Sigmoid colon (tissue), 7 donors: Measurements from ENCODE around the gene KCNA10. TPM values are rescaled to one million over a fixed set of nuclear protein-coding genes. Genes with fewer than 3 reads are reported as not detected.

Source experiments
- DNase-seq: peaks from one replicate; pipeline ENCODE4 v3.0.0-alpha.2; 2019
- H3K27ac ChIP-seq, 4 donors: fragments of 200-600 bp; sonication (generic); one replicate each; pipeline ENCODE4 v1.5.1; 2016 to 2019; ENCODE audit warnings: mild to moderate bottlenecking in 1 of 4
- H3K27me3 ChIP-seq, 3 donors: fragments of 200-600 bp; sonication (generic); one replicate each; pipeline ENCODE4 v1.5.1; 2019; ENCODE audit warnings: mild to moderate bottlenecking in 1 of 3
- H3K36me3 ChIP-seq, 4 donors: fragments of 200-600 bp; sonication (generic); one replicate each; pipeline ENCODE4 v1.5.1; 2016 to 2019
- H3K4me1 ChIP-seq, 4 donors: fragments of 200-600 bp; sonication (generic); one replicate each; pipeline ENCODE4 v1.5.1; 2017 to 2019
- H3K4me3 ChIP-seq, 4 donors: fragments of 200-600 bp; sonication (generic); one replicate each; pipeline ENCODE4 v1.5.1; 2017 to 2019; ENCODE audit warnings: mild to moderate bottlenecking in 2 of 4, moderate library complexity in 1 of 4
- H3K9me3 ChIP-seq, 4 donors: fragments of 200-600 bp in 3 of 4; sonication (generic) in 3 of 4; one replicate each; pipeline versions ENCODE4 v1.5.1 to v1.6.1; 2013 to 2019
- EP300 ChIP-seq, 4 donors: sonication (generic); formaldehyde crosslinking; IDR thresholded peaks; one replicate each; pipeline ENCODE4 v1.6.1; 2017; ENCODE audit warnings: antibody characterized with exemption in 4 of 4
- POLR2A ChIP-seq, 2 donors: fragments of 450-650 bp; IDR thresholded peaks; one replicate each; pipeline ENCODE4 v1.6.1; 2016; ENCODE audit warnings: antibody characterized with exemption in 2 of 2, mild to moderate bottlenecking in 2 of 2, moderate library complexity in 2 of 2
- POLR2AphosphoS5 ChIP-seq, 4 donors: sonication (generic); formaldehyde crosslinking; IDR thresholded peaks; one replicate each; pipeline ENCODE4 v1.6.1; 2017; ENCODE audit warnings: antibody characterized with exemption in 4 of 4
- WGBS, 2 donors: extraction: QIAGEN DNeasy Blood & Tissue Kit; methylation state at CpG; one replicate each; pipeline ENCODE4 v1.1.7; 2013; 5-methylcytosine and 5-hydroxymethylcytosine counted together
- intact Hi-C: fragments of 100-400 bp; cut with DNase I; formaldehyde crosslinking; loops from one replicate; pipeline ENCODE4 v1.15.1; 2023
- polyA plus RNA-seq, 3 donors: library from polyadenylated mRNA; stranded (reverse); fragments of 200-250 nt; gene quantifications; one replicate each; pipeline ENCODE4 v1.2.3, GENCODE V29; 2013
- total RNA-seq, 4 donors: library from RNA; depleted of rRNA; stranded (reverse); fragments of >200 nt; gene quantifications; one replicate each; pipeline ENCODE4 v1.1.0, GENCODE V29; 2016
- TF ChIP-seq, protein P1 (sequence below), 4 experiments: fragments of 450-650 bp in 3 of 4; fragments of 200-600 bp in 1 of 4; IDR thresholded peaks; one replicate each; pipeline ENCODE4 v1.5.1; 2016 to 2019; ENCODE audit warnings: antibody characterized with exemption in 4 of 4, mild to moderate bottlenecking in 3 of 4, moderate library complexity in 2 of 4
- donor health status: healthy with polysubstance abuse.
- donor health status: Bipolar disorder and iron deficiency.
- donor health status: healthy.

The KCNA10 gene
- total and polyA plus RNA-seq, 7 donors = not detected

DNA sequence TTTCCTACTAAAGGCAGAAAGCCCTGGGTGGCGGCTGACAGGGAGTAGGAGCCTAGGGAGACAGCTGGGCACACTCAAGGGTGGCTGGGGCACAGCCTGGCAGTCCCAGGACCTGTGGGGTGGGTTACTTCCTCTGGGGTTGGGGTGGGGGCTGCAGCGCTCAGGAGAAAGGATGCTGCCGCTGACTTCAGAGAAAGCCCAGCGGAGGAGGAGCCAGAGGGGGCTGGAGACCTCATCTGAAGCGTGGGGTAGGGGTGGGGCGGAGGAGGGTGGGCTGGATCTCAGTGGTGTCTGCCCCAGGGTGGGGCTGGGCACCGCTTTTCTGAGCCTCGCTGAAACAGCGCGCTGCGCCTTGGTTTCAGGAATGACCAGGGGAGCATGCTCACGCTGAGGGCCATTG lies 30.8 kb downstream of the KCNA10 start:
- Histone ChIP-seq H3K27ac (no peak overlapping the region), H3K9me3 (no peaks in the 10 kb centered on the region), H3K4me1 (no peaks in the 10 kb centered on the region), H3K27me3 (peaks cover 0 to 6% (median 0%) of the 10 kb centered on the region in 3 donors), H3K36me3 (no peaks in the 10 kb centered on the region), H3K4me3 (no peak overlapping the region)
- no peak for TF ChIP-seq EP300 (IDR thresholded peaks at IDR 0.05)
- TF ChIP-seq, protein P1, sequence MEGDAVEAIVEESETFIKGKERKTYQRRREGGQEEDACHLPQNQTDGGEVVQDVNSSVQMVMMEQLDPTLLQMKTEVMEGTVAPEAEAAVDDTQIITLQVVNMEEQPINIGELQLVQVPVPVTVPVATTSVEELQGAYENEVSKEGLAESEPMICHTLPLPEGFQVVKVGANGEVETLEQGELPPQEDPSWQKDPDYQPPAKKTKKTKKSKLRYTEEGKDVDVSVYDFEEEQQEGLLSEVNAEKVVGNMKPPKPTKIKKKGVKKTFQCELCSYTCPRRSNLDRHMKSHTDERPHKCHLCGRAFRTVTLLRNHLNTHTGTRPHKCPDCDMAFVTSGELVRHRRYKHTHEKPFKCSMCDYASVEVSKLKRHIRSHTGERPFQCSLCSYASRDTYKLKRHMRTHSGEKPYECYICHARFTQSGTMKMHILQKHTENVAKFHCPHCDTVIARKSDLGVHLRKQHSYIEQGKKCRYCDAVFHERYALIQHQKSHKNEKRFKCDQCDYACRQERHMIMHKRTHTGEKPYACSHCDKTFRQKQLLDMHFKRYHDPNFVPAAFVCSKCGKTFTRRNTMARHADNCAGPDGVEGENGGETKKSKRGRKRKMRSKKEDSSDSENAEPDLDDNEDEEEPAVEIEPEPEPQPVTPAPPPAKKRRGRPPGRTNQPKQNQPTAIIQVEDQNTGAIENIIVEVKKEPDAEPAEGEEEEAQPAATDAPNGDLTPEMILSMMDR (IDR thresholded peaks at IDR 0.05) = no peak
- no peak for TF ChIP-seq POLR2AphosphoS5 (IDR thresholded peaks at IDR 0.05)
- TF ChIP-seq POLR2A (IDR thresholded peaks at IDR 0.05) = no peak
- WGBS, 2 donors = 70 to 86% methylated on average over 12 of the region's 12 CpGs
- no peak for DNase-seq
- intact Hi-C loops = no loop called here

DNA sequence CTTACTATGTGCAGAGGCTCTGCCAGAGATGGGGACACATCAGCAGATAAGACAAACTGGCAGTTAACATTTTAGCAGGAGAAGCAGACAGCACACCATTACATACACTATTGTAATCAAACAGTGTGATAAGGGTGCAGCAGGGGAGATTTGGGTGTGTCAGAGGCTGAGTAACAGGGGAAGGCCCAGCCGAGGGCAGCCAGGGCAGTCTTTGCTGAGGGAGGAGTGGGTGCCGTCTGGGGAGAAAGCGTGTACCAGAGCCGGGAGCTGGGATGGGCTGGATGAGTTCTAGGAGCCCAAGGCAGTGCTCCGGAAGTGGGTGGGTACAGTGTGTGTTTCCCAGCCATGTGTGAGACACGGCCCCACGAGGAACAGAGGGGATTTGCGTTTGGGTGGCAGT lies 31.2 kb downstream of the KCNA10 start:
- Histone ChIP-seq H3K4me1 (no peaks in the 10 kb centered on the region), H3K27me3 (peaks cover 0 to 6% (median 0%) of the 10 kb centered on the region in 3 donors), H3K9me3 (no peaks in the 10 kb centered on the region), H3K4me3 (no peak overlapping the region), H3K36me3 (no peaks in the 10 kb centered on the region), H3K27ac (no peak overlapping the region)
- intact Hi-C loops = no loop called here
- no peak for DNase-seq
- WGBS, 2 donors = 12 to 58% methylated on average over 8 of the region's 8 CpGs
- TF ChIP-seq, protein P1 (IDR thresholded peaks at IDR 0.05) = no peak
- TF ChIP-seq POLR2AphosphoS5 (IDR thresholded peaks at IDR 0.05) = no peak
- TF ChIP-seq EP300 (IDR thresholded peaks at IDR 0.05) = no peak
- no peak for TF ChIP-seq POLR2A (IDR thresholded peaks at IDR 0.05)

DNA sequence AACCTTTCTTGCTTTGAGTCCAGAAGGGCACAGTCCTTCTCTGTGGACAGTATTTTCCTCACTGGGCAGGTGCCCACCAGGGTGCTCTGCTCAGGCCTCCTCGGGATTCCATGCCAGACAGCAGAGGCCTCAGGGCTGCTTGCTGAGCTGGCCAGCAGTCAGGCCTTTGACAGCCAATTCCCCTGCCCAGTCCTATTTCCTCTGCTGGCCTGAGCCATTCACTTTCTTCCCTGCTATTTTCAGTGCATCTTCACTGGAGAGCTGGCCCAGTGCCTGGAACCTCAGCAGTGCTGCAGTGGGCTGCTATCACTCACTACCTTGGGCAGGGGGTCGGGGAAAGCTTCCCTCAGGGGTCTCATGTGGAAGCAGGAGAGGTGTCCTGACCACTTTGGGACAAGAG lies 33.2 kb downstream of the KCNA10 start:
- Histone ChIP-seq H3K9me3 (no peaks in the 10 kb centered on the region), H3K27me3 (peaks cover 0 to 6% (median 0%) of the 10 kb centered on the region in 3 donors), H3K27ac (no peak overlapping the region), H3K4me1 (no peaks in the 10 kb centered on the region), H3K36me3 (no peaks in the 10 kb centered on the region), H3K4me3 (no peak overlapping the region)
- 57 to 75% methylated on average over 2 of the region's 2 CpGs for WGBS, 2 donors
- TF ChIP-seq POLR2AphosphoS5 (IDR thresholded peaks at IDR 0.05) = no peak
- TF ChIP-seq POLR2A (IDR thresholded peaks at IDR 0.05) = no peak
- no peak for TF ChIP-seq EP300 (IDR thresholded peaks at IDR 0.05)
- TF ChIP-seq, protein P1 (IDR thresholded peaks at IDR 0.05) = no peak
- DNase-seq = no peak
- intact Hi-C loops = no loop called here

DNA sequence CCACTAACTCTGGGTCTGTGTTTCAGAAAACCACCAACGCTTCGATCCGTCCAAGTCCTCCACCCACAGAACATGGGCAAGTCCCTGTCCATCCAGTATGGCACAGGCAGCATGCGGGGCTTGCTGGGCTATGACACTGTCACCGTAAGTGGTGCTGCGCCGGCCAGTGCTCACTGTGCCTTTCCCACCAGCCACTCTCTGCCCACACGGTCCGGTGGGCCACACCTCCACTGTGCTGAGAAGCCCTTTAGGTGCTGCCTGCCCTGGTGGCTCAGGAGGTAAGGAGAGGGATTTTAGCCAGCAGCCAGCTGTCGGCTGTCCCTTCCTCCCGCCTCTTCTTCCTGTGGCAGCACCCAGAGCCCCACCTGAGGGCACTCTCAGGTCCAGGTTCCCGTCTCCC lies 34.2 kb downstream of the KCNA10 start:
- DNase-seq = no peak
- Histone ChIP-seq H3K4me3 (no peak overlapping the region), H3K27me3 (peaks cover 0 to 6% (median 0%) of the 10 kb centered on the region in 3 donors), H3K9me3 (no peaks in the 10 kb centered on the region), H3K27ac (no peak overlapping the region), H3K36me3 (no peaks in the 10 kb centered on the region), H3K4me1 (no peaks in the 10 kb centered on the region)
- TF ChIP-seq, protein P1 (IDR thresholded peaks at IDR 0.05) = no peak
- TF ChIP-seq EP300 (IDR thresholded peaks at IDR 0.05) = no peak
- TF ChIP-seq POLR2A (IDR thresholded peaks at IDR 0.05) = no peak
- TF ChIP-seq POLR2AphosphoS5 (IDR thresholded peaks at IDR 0.05) = no peak
- intact Hi-C loops = no loop called here
- WGBS, 2 donors = 88 to 95% methylated on average over 12 of the region's 12 CpGs

DNA sequence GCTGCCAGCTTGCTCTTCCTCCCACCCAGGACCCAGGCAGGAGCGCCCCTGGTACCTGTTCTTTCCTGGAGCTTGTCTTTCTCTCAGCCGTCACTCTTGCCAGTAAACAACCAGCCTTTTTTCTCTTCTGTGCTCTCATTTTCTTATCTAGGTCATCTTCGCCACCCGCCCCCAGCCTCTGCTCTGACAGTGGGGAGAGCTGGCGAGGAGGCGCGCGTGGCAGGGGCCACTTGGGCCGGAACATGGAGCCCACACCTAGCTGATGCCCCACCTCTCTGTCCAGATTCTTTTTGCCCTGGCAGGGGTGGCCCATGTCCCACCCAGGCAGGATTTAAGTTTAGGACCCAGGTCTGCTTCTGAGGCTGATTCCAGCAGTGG lies 35.7 kb downstream of the KCNA10 start:
- intact Hi-C loops = no loop called here
- TF ChIP-seq, protein P1 (IDR thresholded peaks at IDR 0.05) = no peak
- TF ChIP-seq EP300 (IDR thresholded peaks at IDR 0.05) (no peak), POLR2AphosphoS5 (IDR thresholded peaks at IDR 0.05) (no peak), POLR2A (IDR thresholded peaks at IDR 0.05) (no peak)
- Histone ChIP-seq H3K36me3 (no peaks in the 10 kb centered on the region), H3K9me3 (no peaks in the 10 kb centered on the region), H3K27ac (no peak overlapping the region), H3K27me3 (peaks cover 0 to 6% (median 0%) of the 10 kb centered on the region in 3 donors), H3K4me3 (no peak overlapping the region), H3K4me1 (no peaks in the 10 kb centered on the region)
- 77 to 82% methylated on average over 9 of the region's 9 CpGs for WGBS, 2 donors
- DNase-seq = no peak
